GM10847 (cell line): Measurements from ENCODE around the gene ALDH1L2.
A peak's percentile ranks its signal among the peaks of the same experiment; 100 is the strongest.

Experiments
- POLR2A ChIP-seq: IDR thresholded peaks from 2 replicates; pipeline ENCODE4 v1.6.1; 2011; ENCODE audit not compliant: insufficient read length; ENCODE audit errors: extremely low read depth

ALDH1L2 gene

GRCh38 chr12:105084251-105085250 is at the start of gene ALDH1L2:
ALDH1L2 (minus strand) TSS chr12:105084458; CDS start chr12:105084436, 22 bp downstream.
- TF ChIP-seq POLR2A: peak; percentile 41

- no peak for TF ChIP-seq POLR2A
These were observed 36.3 kb upstream of the ALDH1L2 start for GRCh38 chr12:105120551-105120950.

DNA sequence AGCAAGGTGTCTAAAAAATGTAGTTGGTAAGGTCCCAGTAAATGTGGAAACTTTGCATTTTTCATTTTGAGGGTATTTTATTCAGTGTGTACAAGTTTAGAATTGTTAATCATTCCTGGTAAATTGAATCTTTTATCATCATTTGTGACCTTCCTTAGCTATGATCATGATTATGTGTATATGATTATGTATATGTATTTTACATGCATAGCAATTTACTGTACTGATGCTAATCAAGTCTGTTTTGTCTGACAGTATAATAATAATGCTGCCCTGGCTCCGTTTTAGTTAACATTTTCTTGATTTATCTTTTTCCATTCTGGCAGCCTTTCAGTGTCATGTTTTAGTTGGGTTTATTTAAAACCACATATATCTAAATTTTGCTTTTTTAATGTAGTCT is 32.7 kb upstream of the ALDH1L2 start:
- no peak for TF ChIP-seq POLR2A

DNA sequence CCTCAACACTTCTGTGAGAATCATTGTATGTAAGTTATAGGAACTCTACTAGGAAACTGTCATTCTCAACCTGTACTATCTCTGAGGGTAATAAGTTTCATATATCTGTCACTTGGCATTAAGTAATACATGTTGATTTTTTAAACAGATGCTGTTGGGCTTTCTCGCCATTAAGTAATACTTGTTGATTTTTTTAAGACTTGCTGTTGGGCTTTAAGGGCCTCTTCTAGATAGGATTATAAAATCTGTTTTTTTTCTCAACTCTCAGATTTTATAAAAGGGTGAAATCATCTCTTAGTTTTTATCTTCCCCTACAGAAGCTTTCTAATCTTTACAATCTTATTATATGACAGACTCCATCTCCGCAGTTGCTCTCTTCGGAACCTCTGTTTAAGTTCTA is 28.8 kb upstream of the ALDH1L2 start:
- TF ChIP-seq POLR2A: no peak

GRCh38 chr12:105110851-105111250 is 26.6 kb upstream of the ALDH1L2 start:
- no peak for TF ChIP-seq POLR2A

GRCh38 chr12:105109465-105110212 is 25.4 kb upstream of the ALDH1L2 start:
- TF ChIP-seq POLR2A: no peak

DNA sequence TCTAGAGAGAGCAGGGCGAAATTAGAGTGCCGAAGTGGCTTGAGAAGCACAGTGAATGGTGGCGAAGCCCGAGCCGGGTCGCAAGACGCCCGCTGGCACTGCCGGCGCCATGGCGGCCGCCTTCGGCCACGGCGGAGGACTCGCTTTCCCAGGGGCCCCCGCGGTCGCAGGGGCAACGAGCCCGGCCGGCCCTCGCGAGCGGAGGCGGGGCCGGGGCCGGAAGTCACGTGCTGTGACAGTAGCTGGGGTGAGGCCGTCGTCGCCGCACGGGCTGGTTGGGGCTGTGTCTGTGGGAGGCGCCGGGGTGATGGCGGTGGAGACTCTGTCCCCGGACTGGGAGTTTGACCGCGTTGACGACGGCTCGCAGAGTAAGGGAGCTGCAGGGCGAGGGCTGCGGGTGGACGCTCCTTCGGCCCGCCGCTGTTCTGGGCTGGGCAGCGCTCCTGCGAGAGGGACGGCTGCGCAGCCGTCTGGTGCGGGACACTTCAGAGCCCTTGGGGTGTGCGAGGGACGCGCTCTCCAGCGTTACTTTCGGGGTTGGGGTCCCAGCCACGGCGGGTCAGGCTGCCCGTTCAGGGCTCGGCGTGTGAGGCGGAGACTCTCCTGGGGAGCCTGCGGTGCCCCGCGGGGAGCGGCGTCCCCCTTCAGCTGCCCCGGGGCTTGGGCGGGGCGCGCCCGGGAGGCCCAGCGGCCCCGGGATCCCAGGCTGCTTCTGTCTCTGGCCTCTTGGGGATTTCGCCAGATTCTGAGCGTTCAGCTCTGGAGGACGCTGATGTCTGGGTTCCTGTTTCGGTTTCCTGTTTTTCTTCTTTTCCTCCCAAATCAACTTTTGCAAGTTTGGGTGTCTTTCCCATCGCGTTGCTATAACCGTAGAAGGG is 23.5 kb upstream of the ALDH1L2 start, which contains the start of gene WASHC4:
TSS of gene WASHC4 (plus strand) at position 238 of the 878 bp plus-strand sequence. CDS start at position 308, 70 bp downstream.
- peak; percentile 98 for TF ChIP-seq POLR2A

GRCh38 chr12:105107171-105107493 is 22.9 kb upstream of the ALDH1L2 start:
- no peak for TF ChIP-seq POLR2A

- no peak for TF ChIP-seq POLR2A
These were observed 22.4 kb upstream of the ALDH1L2 start for GRCh38 chr12:105106621-105107020.

GRCh38 chr12:105104762-105105161 is 20.5 kb upstream of the ALDH1L2 start:
- no peak for TF ChIP-seq POLR2A

DNA sequence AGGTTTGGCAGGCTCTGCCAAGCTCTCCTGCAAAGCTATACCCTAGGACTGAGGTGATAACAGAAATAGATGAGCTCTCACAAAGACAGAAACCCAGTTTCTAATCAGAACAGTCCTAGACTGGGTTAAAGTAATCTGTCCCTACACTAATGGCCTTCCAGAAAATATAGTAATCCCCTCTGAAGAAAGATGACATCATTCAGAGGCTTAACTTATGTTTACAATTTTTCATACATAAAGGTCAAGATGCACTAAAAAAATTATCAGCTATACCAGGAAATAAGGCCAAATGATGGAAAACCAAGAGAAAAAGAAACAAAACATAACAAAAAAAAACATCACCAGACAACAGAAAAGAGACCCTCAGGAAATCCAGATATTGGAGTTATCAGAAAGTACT is 18.4 kb upstream of the ALDH1L2 start:
- TF ChIP-seq POLR2A: no peak

GRCh38 chr12:105100998-105101397 is 16.7 kb upstream of the ALDH1L2 start:
- TF ChIP-seq POLR2A: no peak

DNA sequence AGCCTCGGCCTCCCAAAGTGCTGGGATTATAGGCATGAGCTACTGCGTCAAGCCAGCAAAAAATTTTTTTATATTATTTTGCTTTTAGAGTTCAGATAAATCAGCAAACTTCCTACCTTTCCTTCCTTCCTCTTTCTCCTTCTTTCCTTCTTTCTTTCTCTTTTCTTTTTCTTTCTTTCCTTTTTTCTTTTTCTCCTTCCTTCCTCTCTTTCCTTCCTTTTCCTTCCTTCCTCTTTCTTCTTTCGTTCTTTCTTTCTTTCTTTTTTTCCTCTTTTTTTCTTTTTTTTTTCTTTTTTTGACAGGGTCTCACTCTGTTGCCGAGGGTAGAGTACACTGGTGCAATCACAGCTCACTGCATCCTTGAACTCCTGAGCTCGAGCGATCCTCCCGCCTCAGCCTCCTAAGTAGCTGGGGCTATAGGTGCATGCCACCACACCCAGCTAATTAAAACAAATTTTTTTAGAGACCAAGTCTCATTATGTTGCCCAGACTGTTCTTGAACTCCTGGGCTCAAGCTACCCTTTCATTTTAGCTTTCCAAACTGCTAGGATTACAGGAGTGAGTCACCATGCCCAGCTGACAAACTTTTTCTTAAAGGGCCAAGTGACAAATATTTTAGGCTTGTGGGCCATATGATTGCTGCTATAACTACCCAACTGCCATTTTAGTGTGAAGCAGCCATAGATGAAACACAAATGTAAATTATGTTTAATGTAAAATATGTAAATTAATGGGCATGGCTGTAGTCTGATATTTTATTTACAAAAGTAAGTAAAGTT is 16.1 kb upstream of the ALDH1L2 start:
- no peak for TF ChIP-seq POLR2A

GRCh38 chr12:105099356-105099755 is 15.1 kb upstream of the ALDH1L2 start:
- TF ChIP-seq POLR2A: no peak
